GM21576 (cell line): ENCODE results near the gene TBK1.
A peak's percentile ranks its signal among the peaks of the same experiment; 100 is the strongest.

Experiments used
- ATAC-seq: cut with Tn5 transposase; IDR thresholded peaks from one replicate; pipeline ENCODE4 v1.9.1; 2021; ENCODE audit warnings: mild to moderate bottlenecking, moderate library complexity; ENCODE audit not compliant: unreplicated experiment

The TBK1 gene

GRCh38 chr12:64451687-64452558, at the start of gene TBK1:
TSS of gene TBK1 (plus strand) at chr12:64452120. CDS start at chr12:64455871, 3,751 bp downstream.
- peak; percentile 82 for ATAC-seq

GRCh38 chr12:64402181-64402580, 49.7 kb upstream of the TBK1 start:
- ATAC-seq, result no peak

GRCh38 chr12:64403707-64404469, 48.0 kb upstream of the TBK1 start, which contains the start of gene XPOT:
TSS of gene XPOT (plus strand) at chr12:64404392. CDS start at chr12:64410036, 5,644 bp downstream.
- peak; percentile 97 for ATAC-seq

GRCh38 chr12:64404470-64405256, 47.3 kb upstream of the TBK1 start:
- peak; percentile 28 for ATAC-seq

- ATAC-seq, result no peak
Observed at GRCh38 chr12:64407342-64408223, 44.3 kb upstream of the TBK1 start.

- ATAC-seq, result no peak
Observed at GRCh38 chr12:64411427-64411826, 40.5 kb upstream of the TBK1 start.

GRCh38 chr12:64412459-64412858, 39.5 kb upstream of the TBK1 start:
- no peak for ATAC-seq

GRCh38 chr12:64413884-64414283, 38.0 kb upstream of the TBK1 start:
- ATAC-seq, result no peak

GRCh38 chr12:64418209-64418608, 33.7 kb upstream of the TBK1 start:
- ATAC-seq, result no peak

GRCh38 chr12:64419696-64420095, 32.2 kb upstream of the TBK1 start:
- no peak for ATAC-seq

GRCh38 chr12:64427988-64428387, 23.9 kb upstream of the TBK1 start:
- ATAC-seq, result no peak

- ATAC-seq, result no peak
Observed at GRCh38 chr12:64428956-64429355, 23.0 kb upstream of the TBK1 start.

GRCh38 chr12:64430886-64431285, 21.0 kb upstream of the TBK1 start:
- ATAC-seq, result no peak

- no peak for ATAC-seq
Observed at GRCh38 chr12:64431791-64432190, 20.1 kb upstream of the TBK1 start.

- ATAC-seq, result no peak
Observed at GRCh38 chr12:64433915-64434314, 18.0 kb upstream of the TBK1 start.

- no peak for ATAC-seq
Observed at GRCh38 chr12:64440100-64440499, 11.8 kb upstream of the TBK1 start.

GRCh38 chr12:64445490-64445889, 6.4 kb upstream of the TBK1 start:
- ATAC-seq, result no peak

- no peak for ATAC-seq
Observed at GRCh38 chr12:64446295-64446694, 5.6 kb upstream of the TBK1 start.

GRCh38 chr12:64450057-64450640, 1.8 kb upstream of the TBK1 start:
- no peak for ATAC-seq
